ENCODE results near the gene KIT.

KIT gene

GRCh38 chr4:54746218-54746617 lies 88.5 kb downstream of the KIT start:
- Histone ChIP-seq H3K4me2 (ENCODE audit: low read depth, low read length, poor library complexity, severe bottlenecking) (peak overlapping the region; percentile 67), H3K27me3 (ENCODE audit: insufficient read depth, low read length, poor library complexity, severe bottlenecking) (no peaks in the 10 kb centered on the region), H3K79me2 (ENCODE audit: insufficient read depth, low read length) (no peaks in the 10 kb centered on the region), H3K36me3 (ENCODE audit: insufficient read depth, low read length) (no peaks in the 10 kb centered on the region), H3F3A (ENCODE audit: low read depth) (peaks cover 8% of the 10 kb centered on the region), H3K4me3 (ENCODE audit: low read length, poor library complexity, severe bottlenecking) (peak overlapping the region; percentile 57), H3K9me3 (ENCODE audit: insufficient read depth, low read depth, low read length) (peaks cover 20% of the 10 kb centered on the region; the same call in 1 of the 2 replicates), H2AFZ (ENCODE audit: low read length) (no peak overlapping the region), H3K4me1 (ENCODE audit: insufficient read depth, low read length, poor library complexity, severe bottlenecking) (peaks cover 33% of the 10 kb centered on the region), H4K20me1 (ENCODE audit: insufficient read depth, low read length, poor library complexity, severe bottlenecking) (no peaks in the 10 kb centered on the region), H3K9me2 (replicated peaks; ENCODE audit: low read depth, low read length) (no peaks in the 10 kb centered on the region), H3K9ac (ENCODE audit: low read depth, low read length, poor library complexity, severe bottlenecking) (peak overlapping the region; percentile 57)
- TF ChIP-seq, protein P1, sequence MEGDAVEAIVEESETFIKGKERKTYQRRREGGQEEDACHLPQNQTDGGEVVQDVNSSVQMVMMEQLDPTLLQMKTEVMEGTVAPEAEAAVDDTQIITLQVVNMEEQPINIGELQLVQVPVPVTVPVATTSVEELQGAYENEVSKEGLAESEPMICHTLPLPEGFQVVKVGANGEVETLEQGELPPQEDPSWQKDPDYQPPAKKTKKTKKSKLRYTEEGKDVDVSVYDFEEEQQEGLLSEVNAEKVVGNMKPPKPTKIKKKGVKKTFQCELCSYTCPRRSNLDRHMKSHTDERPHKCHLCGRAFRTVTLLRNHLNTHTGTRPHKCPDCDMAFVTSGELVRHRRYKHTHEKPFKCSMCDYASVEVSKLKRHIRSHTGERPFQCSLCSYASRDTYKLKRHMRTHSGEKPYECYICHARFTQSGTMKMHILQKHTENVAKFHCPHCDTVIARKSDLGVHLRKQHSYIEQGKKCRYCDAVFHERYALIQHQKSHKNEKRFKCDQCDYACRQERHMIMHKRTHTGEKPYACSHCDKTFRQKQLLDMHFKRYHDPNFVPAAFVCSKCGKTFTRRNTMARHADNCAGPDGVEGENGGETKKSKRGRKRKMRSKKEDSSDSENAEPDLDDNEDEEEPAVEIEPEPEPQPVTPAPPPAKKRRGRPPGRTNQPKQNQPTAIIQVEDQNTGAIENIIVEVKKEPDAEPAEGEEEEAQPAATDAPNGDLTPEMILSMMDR (conservative IDR thresholded peaks at IDR 0.05; ENCODE audit: low read length), result no peak
- no peak for TF ChIP-seq EZH2phosphoT487 (IDR thresholded peaks at IDR 0.05; ENCODE audit: borderline replicate concordance)

GRCh38 chr4:54750341-54750740 lies 92.6 kb downstream of the KIT start:
- Histone ChIP-seq H3K4me2 (ENCODE audit: low read depth, low read length, poor library complexity, severe bottlenecking) (no peak overlapping the region), H3K4me1 (ENCODE audit: insufficient read depth, low read length, poor library complexity, severe bottlenecking) (peaks cover 31% of the 10 kb centered on the region), H3K9me2 (replicated peaks; ENCODE audit: low read depth, low read length) (no peaks in the 10 kb centered on the region), H3K4me3 (ENCODE audit: low read length, poor library complexity, severe bottlenecking) (no peak overlapping the region), H2AFZ (ENCODE audit: low read length) (no peak overlapping the region), H3F3A (ENCODE audit: low read depth) (peaks cover 8% of the 10 kb centered on the region), H3K79me2 (ENCODE audit: insufficient read depth, low read length) (no peaks in the 10 kb centered on the region), H3K9ac (ENCODE audit: low read depth, low read length, poor library complexity, severe bottlenecking) (no peak overlapping the region), H3K27me3 (ENCODE audit: insufficient read depth, low read length, poor library complexity, severe bottlenecking) (no peaks in the 10 kb centered on the region), H4K20me1 (ENCODE audit: insufficient read depth, low read length, poor library complexity, severe bottlenecking) (no peaks in the 10 kb centered on the region), H3K9me3 (ENCODE audit: insufficient read depth, low read depth, low read length) (peaks cover 7% of the 10 kb centered on the region; the same call in 1 of the 2 replicates), H3K36me3 (ENCODE audit: insufficient read depth, low read length) (no peaks in the 10 kb centered on the region)
- no peak for TF ChIP-seq EZH2phosphoT487 (IDR thresholded peaks at IDR 0.05; ENCODE audit: borderline replicate concordance)
- TF ChIP-seq, protein P1 (conservative IDR thresholded peaks at IDR 0.05; ENCODE audit: low read length), result no peak

- Histone ChIP-seq H3K4me2 (ENCODE audit: low read depth, low read length, poor library complexity, severe bottlenecking) (peak overlapping the region; percentile 22), H3K79me2 (ENCODE audit: insufficient read depth, low read length) (no peaks in the 10 kb centered on the region), H3K9me2 (replicated peaks; ENCODE audit: low read depth, low read length) (no peaks in the 10 kb centered on the region), H2AFZ (ENCODE audit: low read length) (peak overlapping the region; percentile 17; the same call in 1 of the 2 replicates), H3F3A (ENCODE audit: low read depth) (no peaks in the 10 kb centered on the region), H3K9ac (ENCODE audit: low read depth, low read length, poor library complexity, severe bottlenecking) (no peak overlapping the region), H3K36me3 (ENCODE audit: insufficient read depth, low read length) (no peaks in the 10 kb centered on the region), H3K27me3 (ENCODE audit: insufficient read depth, low read length, poor library complexity, severe bottlenecking) (no peaks in the 10 kb centered on the region), H3K9me3 (ENCODE audit: insufficient read depth, low read depth, low read length) (peaks cover 4% of the 10 kb centered on the region; the same call in 1 of the 2 replicates), H3K4me3 (ENCODE audit: low read length, poor library complexity, severe bottlenecking) (no peak overlapping the region), H4K20me1 (ENCODE audit: insufficient read depth, low read length, poor library complexity, severe bottlenecking) (no peaks in the 10 kb centered on the region), H3K4me1 (ENCODE audit: insufficient read depth, low read length, poor library complexity, severe bottlenecking) (peaks cover 13% of the 10 kb centered on the region)
- TF ChIP-seq, protein P1 (conservative IDR thresholded peaks at IDR 0.05; ENCODE audit: low read length), result no peak
- no peak for TF ChIP-seq EZH2phosphoT487 (IDR thresholded peaks at IDR 0.05; ENCODE audit: borderline replicate concordance)
These were observed 96.6 kb downstream of the KIT start for GRCh38 chr4:54754394-54754793.

All from Loucy (cell line).